Measurements from ENCODE around the gene LIN9.
"Not testable (repeated sequence)": the region's sequence is repeated elsewhere in the genome, so short reads cannot be mapped to it uniquely, and the experiment has no call there.

Gene LIN9

DNA sequence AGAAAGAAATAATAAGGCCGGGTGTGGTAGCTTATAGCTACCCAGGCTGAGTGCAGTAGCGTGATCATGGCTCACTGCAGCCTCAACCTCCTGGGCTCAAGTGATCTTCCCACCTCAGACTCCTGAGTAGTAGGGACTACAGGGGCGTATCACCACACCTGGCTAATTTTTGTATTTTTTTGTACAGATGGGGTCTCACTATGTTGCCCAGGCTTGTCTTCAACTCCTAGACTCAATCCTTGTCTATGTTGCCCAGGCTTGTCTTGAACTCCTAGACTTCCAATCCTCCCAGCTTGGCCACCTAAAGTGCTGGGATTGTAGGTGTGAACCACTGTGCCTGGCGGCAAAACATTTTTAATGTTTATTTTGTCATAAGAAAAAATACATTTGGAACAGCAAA lies 55.0 kb downstream of the LIN9 start:
- DNase-seq (ENCODE audit: low read depth), result no peak
- TF ChIP-seq, protein P1, sequence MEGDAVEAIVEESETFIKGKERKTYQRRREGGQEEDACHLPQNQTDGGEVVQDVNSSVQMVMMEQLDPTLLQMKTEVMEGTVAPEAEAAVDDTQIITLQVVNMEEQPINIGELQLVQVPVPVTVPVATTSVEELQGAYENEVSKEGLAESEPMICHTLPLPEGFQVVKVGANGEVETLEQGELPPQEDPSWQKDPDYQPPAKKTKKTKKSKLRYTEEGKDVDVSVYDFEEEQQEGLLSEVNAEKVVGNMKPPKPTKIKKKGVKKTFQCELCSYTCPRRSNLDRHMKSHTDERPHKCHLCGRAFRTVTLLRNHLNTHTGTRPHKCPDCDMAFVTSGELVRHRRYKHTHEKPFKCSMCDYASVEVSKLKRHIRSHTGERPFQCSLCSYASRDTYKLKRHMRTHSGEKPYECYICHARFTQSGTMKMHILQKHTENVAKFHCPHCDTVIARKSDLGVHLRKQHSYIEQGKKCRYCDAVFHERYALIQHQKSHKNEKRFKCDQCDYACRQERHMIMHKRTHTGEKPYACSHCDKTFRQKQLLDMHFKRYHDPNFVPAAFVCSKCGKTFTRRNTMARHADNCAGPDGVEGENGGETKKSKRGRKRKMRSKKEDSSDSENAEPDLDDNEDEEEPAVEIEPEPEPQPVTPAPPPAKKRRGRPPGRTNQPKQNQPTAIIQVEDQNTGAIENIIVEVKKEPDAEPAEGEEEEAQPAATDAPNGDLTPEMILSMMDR (conservative IDR thresholded peaks at IDR 0.05; ENCODE audit: control insufficient read depth, insufficient read depth, low read depth, low read length), result no peak
- H3K4me3 ChIP-seq (ENCODE audit: control insufficient read depth, low read depth, low read length), result no peak overlapping the region

DNA sequence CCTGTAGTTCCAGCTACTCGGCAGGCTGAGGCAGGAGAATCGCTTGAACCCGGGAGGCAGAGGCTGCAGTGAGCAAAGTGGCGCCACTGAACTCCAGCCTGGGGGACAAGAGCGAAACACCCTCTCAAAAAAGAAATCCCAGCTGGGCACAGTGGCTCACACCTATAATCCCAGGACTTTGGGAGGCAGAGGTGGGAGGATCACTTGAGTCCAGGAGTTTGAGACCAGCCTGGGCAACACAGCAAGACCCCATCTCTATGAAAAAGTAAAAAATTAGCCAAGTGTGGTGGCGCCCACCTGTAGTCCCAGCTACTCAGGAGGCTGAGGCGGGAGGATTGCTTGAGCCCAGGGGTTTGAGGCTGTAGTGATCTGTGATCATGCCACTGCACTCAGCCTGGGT lies 56.1 kb downstream of the LIN9 start:
- H3K4me3 ChIP-seq (ENCODE audit: control insufficient read depth, low read depth, low read length); DNase-seq (ENCODE audit: low read depth): not testable (repeated sequence)

DNA sequence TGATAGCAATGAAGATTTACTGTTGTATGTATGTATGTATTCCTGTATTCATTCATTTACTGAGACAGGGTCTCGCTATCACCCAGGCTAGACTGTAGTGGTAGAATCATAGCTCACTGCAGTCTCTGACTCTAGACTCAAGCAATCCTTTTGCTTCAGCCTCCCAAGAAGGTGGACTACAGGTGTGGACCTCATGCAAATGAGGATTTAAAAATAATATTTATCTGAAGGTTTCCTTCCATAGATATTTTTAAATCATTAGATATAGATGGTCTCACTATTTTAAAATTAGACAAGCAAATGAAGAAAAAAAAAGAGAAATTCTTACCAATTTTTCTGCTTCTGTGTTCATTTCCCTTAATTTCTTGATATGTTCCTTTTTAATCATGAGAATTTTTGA lies 58.5 kb downstream of the LIN9 start:
- TF ChIP-seq, protein P1 (conservative IDR thresholded peaks at IDR 0.05; ENCODE audit: control insufficient read depth, insufficient read depth, low read depth, low read length), result no peak
- no peak overlapping the region for H3K4me3 ChIP-seq (ENCODE audit: control insufficient read depth, low read depth, low read length)
- DNase-seq (ENCODE audit: low read depth), result no peak

DNA sequence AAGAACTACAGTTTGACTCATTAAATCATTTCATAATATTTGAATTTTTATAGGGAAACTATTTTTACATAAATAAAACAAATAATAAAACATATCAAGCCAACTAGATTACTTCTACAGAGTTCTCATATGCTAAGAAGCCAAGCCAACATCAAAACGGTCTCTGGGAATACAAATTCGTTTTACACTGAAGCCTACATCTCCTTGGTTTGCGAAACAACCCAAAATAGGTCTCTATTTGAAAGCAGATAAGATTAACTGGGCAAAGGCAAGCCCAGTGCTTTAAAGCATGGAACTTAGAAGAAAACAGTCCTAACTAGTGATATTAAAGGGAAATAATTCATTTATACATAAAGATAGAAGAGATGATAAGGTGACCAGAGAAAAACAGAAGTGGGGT lies 60.2 kb downstream of the LIN9 start:
- H3K4me3 ChIP-seq (ENCODE audit: control insufficient read depth, low read depth, low read length), result no peak overlapping the region
- DNase-seq (ENCODE audit: low read depth), result no peak
- TF ChIP-seq, protein P1 (conservative IDR thresholded peaks at IDR 0.05; ENCODE audit: control insufficient read depth, insufficient read depth, low read depth, low read length), result no peak

DNA sequence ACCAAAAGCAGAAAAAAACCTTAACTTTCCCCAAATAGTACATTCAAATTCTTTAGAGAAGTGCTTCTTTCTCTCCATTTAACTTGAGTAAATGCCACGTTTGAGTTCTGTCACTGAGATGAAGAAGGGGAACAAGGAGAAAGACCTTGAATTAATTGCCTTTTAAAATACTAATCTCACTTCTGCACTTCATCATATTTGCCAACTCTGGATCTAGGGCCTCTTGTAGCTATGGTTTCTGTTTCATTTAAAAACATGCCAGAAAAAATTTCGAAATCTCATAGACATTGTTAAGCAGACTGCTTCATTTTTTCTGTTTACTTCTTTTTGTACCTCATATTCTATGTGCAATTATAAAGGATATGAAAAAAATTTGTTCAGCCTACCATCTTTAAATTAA lies 60.9 kb downstream of the LIN9 start:
- H3K4me3 ChIP-seq (ENCODE audit: control insufficient read depth, low read depth, low read length), result no peak overlapping the region
- TF ChIP-seq, protein P1 (conservative IDR thresholded peaks at IDR 0.05; ENCODE audit: control insufficient read depth, insufficient read depth, low read depth, low read length), result no peak
- peak; percentile 29 for DNase-seq (ENCODE audit: low read depth)

DNA sequence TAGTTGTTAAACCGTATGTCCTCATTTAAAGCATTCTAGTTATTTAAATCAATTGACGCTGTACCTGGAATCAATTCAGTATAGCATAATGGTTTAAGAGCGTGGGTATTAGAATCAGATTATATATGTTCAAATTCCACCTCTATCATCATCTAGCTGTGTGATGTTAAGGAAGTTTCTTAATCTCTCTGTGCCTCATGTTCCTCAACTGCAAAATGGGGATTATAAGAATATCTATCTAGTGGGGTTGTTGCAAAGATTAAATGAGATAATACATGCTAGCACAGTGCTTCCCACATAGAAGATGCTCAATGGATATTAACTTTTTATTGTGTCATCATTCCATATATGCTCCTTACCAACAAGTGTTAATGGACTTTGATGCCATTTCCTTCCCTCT lies 69.5 kb downstream of the LIN9 start:
- DNase-seq (ENCODE audit: low read depth), result no peak
- no peak overlapping the region for H3K4me3 ChIP-seq (ENCODE audit: control insufficient read depth, low read depth, low read length)
- TF ChIP-seq, protein P1 (conservative IDR thresholded peaks at IDR 0.05; ENCODE audit: control insufficient read depth, insufficient read depth, low read depth, low read length), result no peak

DNA sequence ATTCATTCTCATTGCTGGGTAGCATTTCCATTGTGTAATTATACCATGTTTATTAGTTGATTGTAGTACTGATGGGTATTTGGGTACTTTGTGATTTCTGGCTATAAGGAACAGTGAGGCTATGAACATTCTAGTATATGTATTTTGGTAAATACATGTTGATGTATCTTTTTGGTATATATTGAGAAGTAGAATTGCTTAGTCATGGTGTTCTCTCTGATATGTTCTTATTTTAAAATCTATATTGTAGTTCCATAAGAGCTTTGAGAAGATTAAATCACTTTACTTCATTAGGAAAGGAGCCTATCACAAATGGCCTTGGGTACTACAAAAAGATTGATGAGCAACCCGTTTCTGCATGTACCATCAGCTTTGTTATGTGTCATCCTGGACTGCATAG lies 72.1 kb downstream of the LIN9 start:
- H3K4me3 ChIP-seq (ENCODE audit: control insufficient read depth, low read depth, low read length), result no peak overlapping the region
- no peak for DNase-seq (ENCODE audit: low read depth)
- TF ChIP-seq, protein P1 (conservative IDR thresholded peaks at IDR 0.05; ENCODE audit: control insufficient read depth, insufficient read depth, low read depth, low read length), result no peak

All from fibroblast of mammary gland (primary cell).